Measurements from ENCODE around the gene ZBTB8OS.
"Not testable (repeated sequence)": the region's sequence is repeated elsewhere in the genome, so short reads cannot be mapped to it uniquely, and the experiment has no call there.

ZBTB8OS gene

GRCh38 chr1:32650752-32651460 lies 556 bp upstream of the ZBTB8OS start, which contains the start of gene RBBP4:
Gene RBBP4 (plus strand): TSS chr1:32651208. CDS start chr1:32651307, 99 bp downstream.
- TF ChIP-seq FOXK2 (IDR thresholded peaks at IDR 0.05) = no peak
- peak; percentile 36; the same call in 1 of the 2 replicates for TF ChIP-seq LEF1 (IDR thresholded peaks at IDR 0.05; ENCODE audit: borderline replicate concordance)
- TF ChIP-seq SUZ12 (IDR thresholded peaks at IDR 0.05) = no peak
- no peak for TF ChIP-seq ARNT (IDR thresholded peaks at IDR 0.05)
- TF ChIP-seq, protein P1, sequence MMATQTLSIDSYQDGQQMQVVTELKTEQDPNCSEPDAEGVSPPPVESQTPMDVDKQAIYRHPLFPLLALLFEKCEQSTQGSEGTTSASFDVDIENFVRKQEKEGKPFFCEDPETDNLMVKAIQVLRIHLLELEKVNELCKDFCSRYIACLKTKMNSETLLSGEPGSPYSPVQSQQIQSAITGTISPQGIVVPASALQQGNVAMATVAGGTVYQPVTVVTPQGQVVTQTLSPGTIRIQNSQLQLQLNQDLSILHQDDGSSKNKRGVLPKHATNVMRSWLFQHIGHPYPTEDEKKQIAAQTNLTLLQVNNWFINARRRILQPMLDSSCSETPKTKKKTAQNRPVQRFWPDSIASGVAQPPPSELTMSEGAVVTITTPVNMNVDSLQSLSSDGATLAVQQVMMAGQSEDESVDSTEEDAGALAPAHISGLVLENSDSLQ (IDR thresholded peaks at IDR 0.05) = peak; percentile 41; the same call in 1 of the 2 replicates
- no peak; the same call in 1 of the 2 replicates for TF ChIP-seq BHLHE40 (IDR thresholded peaks at IDR 0.05; ENCODE audit: borderline replicate concordance)
- TF ChIP-seq FOXA1 (IDR thresholded peaks at IDR 0.05) = no peak
- TF ChIP-seq ZNF384 (IDR thresholded peaks at IDR 0.05) = no peak
- peak; percentile 44; the same call in 1 of the 2 replicates for TF ChIP-seq CTBP1 (IDR thresholded peaks at IDR 0.05; ENCODE audit: borderline replicate concordance)
- no peak; the same call in 1 of the 2 replicates for TF ChIP-seq ELF4 (IDR thresholded peaks at IDR 0.05)
- TF ChIP-seq FOXM1 (IDR thresholded peaks at IDR 0.05; ENCODE audit: borderline replicate concordance) = peak; percentile 83
- TF ChIP-seq L3MBTL2 (conservative IDR thresholded peaks at IDR 0.05) = peak; percentile 99
- peak; percentile 98 for TF ChIP-seq NFRKB (IDR thresholded peaks at IDR 0.05)
- TF ChIP-seq SP1 (IDR thresholded peaks at IDR 0.05) = no peak; the same call in 1 of the 2 replicates
- no peak for TF ChIP-seq TARDBP (IDR thresholded peaks at IDR 0.05)
- TF ChIP-seq HDGF (IDR thresholded peaks at IDR 0.05; ENCODE audit: borderline replicate concordance) = peak; percentile 77; the same call in 1 of the 2 replicates
- ChIA-PET CTCF (interaction anchor here (1.0 kb wide), 1 partner anchor 130 kb away, joined by 3 read pairs; no protein-coding TSS in a partner anchor), POLR2A (interaction anchor here (0.6 to 1.5 kb wide), 27 partner anchors 9 to 1256 kb away, joined by 3 to 12 read pairs (median 4); partner anchors contain the start of genes BSDC1, S100PBP, SYNC and YARS1)
- peak; percentile 100 for DNase-seq (ENCODE audit: extremely low spot score)

DNA sequence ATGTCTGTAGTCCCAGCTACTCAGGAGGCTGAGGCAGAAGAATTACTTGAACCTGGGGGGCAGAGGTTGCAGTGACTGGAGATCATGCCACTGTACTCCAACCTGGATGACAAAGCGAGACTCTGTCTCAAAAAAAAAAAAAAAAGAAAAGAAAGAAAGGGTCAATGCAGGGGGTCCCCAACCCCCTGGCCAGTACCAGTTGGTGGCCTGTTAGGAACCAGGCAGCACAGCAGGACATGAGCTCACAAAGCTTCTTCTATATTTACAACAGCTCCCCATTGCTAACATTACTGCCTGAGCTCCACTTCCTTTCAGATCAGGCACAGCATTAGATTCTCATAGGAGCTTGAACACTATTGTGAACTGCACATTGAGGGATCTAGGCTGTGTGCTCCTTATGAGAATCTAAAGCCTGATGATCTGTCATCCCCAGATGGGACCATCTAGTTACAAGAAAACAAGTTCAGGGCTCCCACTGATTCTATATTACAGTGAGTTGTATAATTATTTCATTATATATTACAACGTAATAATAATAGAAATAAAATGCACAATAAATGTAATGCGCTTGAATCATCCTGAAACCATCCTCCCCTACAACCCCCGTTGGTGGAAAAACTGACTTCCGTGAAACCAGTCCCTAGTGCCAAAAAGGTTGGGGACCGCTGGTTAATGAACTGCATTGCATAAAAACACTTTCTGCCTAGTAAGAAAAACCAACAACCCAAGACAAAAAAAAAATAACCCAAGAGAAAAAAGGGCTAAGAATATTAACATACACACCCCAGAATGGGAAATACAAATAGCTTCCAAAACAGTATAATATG lies 2.8 kb downstream of the ZBTB8OS start:
- DNase-seq (ENCODE audit: extremely low spot score) = no peak
- ChIA-PET CTCF (interaction anchor here (0.6 kb wide), 1 partner anchor 185 kb away, joined by 3 read pairs; no protein-coding TSS in a partner anchor), POLR2A (no interaction called here)
- TF ChIP-seq ZNF384 (IDR thresholded peaks at IDR 0.05) (no peak), ELF4 (IDR thresholded peaks at IDR 0.05) (no peak), HDGF (IDR thresholded peaks at IDR 0.05; ENCODE audit: borderline replicate concordance) (no peak), NFRKB (IDR thresholded peaks at IDR 0.05) (no peak), SP1 (IDR thresholded peaks at IDR 0.05) (no peak), LEF1 (IDR thresholded peaks at IDR 0.05; ENCODE audit: borderline replicate concordance) (no peak), FOXM1 (IDR thresholded peaks at IDR 0.05; ENCODE audit: borderline replicate concordance) (no peak), SUZ12 (IDR thresholded peaks at IDR 0.05) (no peak), ARNT (IDR thresholded peaks at IDR 0.05) (no peak), FOXA1 (IDR thresholded peaks at IDR 0.05) (no peak), L3MBTL2 (conservative IDR thresholded peaks at IDR 0.05) (no peak), BHLHE40 (IDR thresholded peaks at IDR 0.05; ENCODE audit: borderline replicate concordance) (no peak), CTBP1 (IDR thresholded peaks at IDR 0.05; ENCODE audit: borderline replicate concordance) (no peak), FOXK2 (IDR thresholded peaks at IDR 0.05) (no peak), TARDBP (IDR thresholded peaks at IDR 0.05) (no peak)
- TF ChIP-seq, protein P1 (IDR thresholded peaks at IDR 0.05) = no peak

GRCh38 chr1:32644426-32644825 lies 5.9 kb downstream of the ZBTB8OS start:
- ChIA-PET CTCF (interaction anchor here (1.3 kb wide), 1 partner anchor 24 kb away, joined by 3 read pairs; no protein-coding TSS in a partner anchor), POLR2A (no interaction called here)
- no peak for DNase-seq (ENCODE audit: extremely low spot score)
- TF ChIP-seq SP1 (IDR thresholded peaks at IDR 0.05) (no peak), TARDBP (IDR thresholded peaks at IDR 0.05) (no peak), ELF4 (IDR thresholded peaks at IDR 0.05) (no peak), HDGF (IDR thresholded peaks at IDR 0.05; ENCODE audit: borderline replicate concordance) (no peak), ARNT (IDR thresholded peaks at IDR 0.05) (no peak), BHLHE40 (IDR thresholded peaks at IDR 0.05; ENCODE audit: borderline replicate concordance) (no peak), FOXM1 (IDR thresholded peaks at IDR 0.05; ENCODE audit: borderline replicate concordance) (no peak), L3MBTL2 (conservative IDR thresholded peaks at IDR 0.05) (no peak), NFRKB (IDR thresholded peaks at IDR 0.05) (no peak), CTBP1 (IDR thresholded peaks at IDR 0.05; ENCODE audit: borderline replicate concordance) (no peak), SUZ12 (IDR thresholded peaks at IDR 0.05) (no peak), FOXK2 (IDR thresholded peaks at IDR 0.05) (no peak), FOXA1 (IDR thresholded peaks at IDR 0.05) (no peak)
- TF ChIP-seq, protein P1 (IDR thresholded peaks at IDR 0.05) = no peak

GRCh38 chr1:32642292-32642827 lies 8.0 kb downstream of the ZBTB8OS start:
- CTCF ChIA-PET; DNase-seq (ENCODE audit: extremely low spot score); POLR2A ChIA-PET: not testable (repeated sequence)

DNA sequence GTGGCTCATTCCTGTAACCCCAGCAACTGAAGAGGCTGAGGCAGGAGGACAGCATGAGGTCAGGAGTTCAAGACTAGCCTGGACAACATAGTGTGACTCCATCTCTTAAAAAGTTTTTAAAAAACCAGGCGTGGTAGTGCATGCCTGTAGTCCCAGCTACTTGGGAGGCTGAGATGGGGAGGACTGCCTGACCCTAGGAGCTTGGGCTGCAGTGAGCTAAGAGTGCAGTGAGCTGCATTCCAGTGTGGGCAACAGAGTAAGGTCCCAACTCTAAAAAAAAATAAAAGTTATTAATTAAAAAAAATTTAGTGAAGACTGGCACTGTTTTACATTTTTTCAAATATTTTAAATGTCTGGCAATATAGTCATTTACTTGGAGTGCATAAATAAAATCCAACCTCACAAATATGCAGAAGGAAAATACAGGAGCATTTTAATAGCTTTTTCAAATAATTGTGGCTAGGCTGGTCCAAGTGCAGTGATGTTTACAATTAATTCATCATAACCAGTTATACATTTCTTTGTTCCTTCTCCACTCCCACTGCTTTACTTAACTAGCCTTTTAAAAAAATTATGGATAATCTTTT lies 10.8 kb downstream of the ZBTB8OS start:
- CTCF ChIA-PET = interaction anchor here (0.9 kb wide), 1 partner anchor 119 kb away, joined by 4 read pairs; no protein-coding TSS in a partner anchor
- POLR2A ChIA-PET = no interaction called here
- no peak for DNase-seq (ENCODE audit: extremely low spot score)
- TF ChIP-seq ELF4 (IDR thresholded peaks at IDR 0.05) = no peak
- no peak for TF ChIP-seq NFRKB (IDR thresholded peaks at IDR 0.05)
- no peak for TF ChIP-seq LEF1 (IDR thresholded peaks at IDR 0.05; ENCODE audit: borderline replicate concordance)
- no peak for TF ChIP-seq SP1 (IDR thresholded peaks at IDR 0.05)
- TF ChIP-seq FOXA1 (IDR thresholded peaks at IDR 0.05) = no peak
- no peak for TF ChIP-seq HDGF (IDR thresholded peaks at IDR 0.05; ENCODE audit: borderline replicate concordance)
- no peak for TF ChIP-seq TARDBP (IDR thresholded peaks at IDR 0.05)

All from HEK293T (cell line).